ENCODE measurements around the gene NEK10.

The NEK10 gene

DNA sequence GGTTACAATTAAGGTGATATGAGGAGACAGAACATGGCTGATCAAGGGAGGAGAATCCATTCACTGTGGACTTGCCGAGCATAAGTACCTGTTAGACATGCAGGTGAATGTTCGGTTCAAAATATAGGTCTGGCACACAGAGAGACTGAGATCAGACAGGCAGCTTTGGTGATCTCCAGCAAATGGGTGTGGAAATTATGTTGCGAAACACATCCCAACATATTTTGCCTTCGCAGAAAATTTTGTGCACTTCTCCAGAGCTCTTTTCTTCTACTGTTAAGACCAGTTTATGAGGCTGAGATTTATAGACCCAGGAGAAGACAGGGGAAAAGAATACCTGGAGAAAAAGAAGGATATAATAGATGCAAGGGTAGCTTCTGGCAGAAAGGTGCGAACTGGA is 183.2 kb downstream of the NEK10 start:
- no peak for TF ChIP-seq MYC (IDR thresholded peaks at IDR 0.05; ENCODE audit: low read depth, low read length)
- no peak for TF ChIP-seq MAX (IDR thresholded peaks at IDR 0.05; ENCODE audit: low read depth, low read length)
- TF ChIP-seq POLR2A (IDR thresholded peaks at IDR 0.05; ENCODE audit: extremely low read depth, insufficient read length) = no peak
- TF ChIP-seq, protein P1, sequence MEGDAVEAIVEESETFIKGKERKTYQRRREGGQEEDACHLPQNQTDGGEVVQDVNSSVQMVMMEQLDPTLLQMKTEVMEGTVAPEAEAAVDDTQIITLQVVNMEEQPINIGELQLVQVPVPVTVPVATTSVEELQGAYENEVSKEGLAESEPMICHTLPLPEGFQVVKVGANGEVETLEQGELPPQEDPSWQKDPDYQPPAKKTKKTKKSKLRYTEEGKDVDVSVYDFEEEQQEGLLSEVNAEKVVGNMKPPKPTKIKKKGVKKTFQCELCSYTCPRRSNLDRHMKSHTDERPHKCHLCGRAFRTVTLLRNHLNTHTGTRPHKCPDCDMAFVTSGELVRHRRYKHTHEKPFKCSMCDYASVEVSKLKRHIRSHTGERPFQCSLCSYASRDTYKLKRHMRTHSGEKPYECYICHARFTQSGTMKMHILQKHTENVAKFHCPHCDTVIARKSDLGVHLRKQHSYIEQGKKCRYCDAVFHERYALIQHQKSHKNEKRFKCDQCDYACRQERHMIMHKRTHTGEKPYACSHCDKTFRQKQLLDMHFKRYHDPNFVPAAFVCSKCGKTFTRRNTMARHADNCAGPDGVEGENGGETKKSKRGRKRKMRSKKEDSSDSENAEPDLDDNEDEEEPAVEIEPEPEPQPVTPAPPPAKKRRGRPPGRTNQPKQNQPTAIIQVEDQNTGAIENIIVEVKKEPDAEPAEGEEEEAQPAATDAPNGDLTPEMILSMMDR (IDR thresholded peaks at IDR 0.05; ENCODE audit: low read depth, low read length) = no peak
- no peak for DNase-seq (ENCODE audit: low read depth)
- H3K4me3 ChIP-seq (ENCODE audit: low read depth, low read length) = no peak overlapping the region

DNA sequence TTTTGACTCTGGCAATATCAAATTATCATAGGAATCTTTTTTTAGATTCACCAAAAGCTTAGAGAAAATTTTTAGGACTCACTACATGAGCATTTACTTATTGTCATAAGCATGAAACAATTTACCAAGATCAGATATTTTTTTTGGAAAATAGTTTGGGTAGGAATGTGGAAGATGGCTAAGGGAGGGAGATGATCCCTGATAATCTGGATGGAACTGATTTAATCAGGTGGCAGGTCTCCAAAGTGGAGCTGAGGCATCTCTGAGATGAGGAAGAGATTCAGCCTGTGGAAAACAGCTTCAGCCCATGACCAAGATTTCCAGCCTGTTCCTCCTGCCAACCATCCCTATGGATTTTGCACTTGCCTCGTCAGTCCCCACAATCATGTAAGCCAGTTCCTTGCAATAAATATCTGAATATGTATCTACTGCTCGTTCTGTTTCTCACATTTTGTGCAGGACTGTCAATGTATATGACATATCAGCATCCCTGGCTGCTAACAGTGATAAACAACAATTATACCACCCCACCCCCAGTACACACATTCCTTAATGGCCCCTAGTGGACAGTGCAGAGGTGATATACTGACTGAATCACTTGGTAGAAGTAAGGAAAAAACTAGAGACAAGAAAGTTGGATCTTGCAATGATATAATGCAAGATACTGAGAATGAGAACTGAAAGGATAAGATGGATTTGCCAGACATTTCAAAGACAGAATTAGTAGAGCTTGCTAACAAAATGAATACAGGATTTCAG is 183.8 kb downstream of the NEK10 start:
- TF ChIP-seq MAX (IDR thresholded peaks at IDR 0.05; ENCODE audit: low read depth, low read length) (no peak), MYC (IDR thresholded peaks at IDR 0.05; ENCODE audit: low read depth, low read length) (no peak), POLR2A (IDR thresholded peaks at IDR 0.05; ENCODE audit: extremely low read depth, insufficient read length) (no peak)
- TF ChIP-seq, protein P1 (IDR thresholded peaks at IDR 0.05; ENCODE audit: low read depth, low read length) = no peak
- H3K4me3 ChIP-seq (ENCODE audit: low read depth, low read length) = no peak overlapping the region
- no peak for DNase-seq (ENCODE audit: low read depth)

GRCh38 chr3:27184261-27184660 is 184.9 kb downstream of the NEK10 start:
- no peak for DNase-seq (ENCODE audit: low read depth)
- H3K4me3 ChIP-seq (ENCODE audit: low read depth, low read length) = no peak overlapping the region

GRCh38 chr3:27176256-27176655 is 192.9 kb downstream of the NEK10 start:
- no peak for DNase-seq (ENCODE audit: low read depth)
- TF ChIP-seq, protein P1 (IDR thresholded peaks at IDR 0.05; ENCODE audit: low read depth, low read length) = no peak
- TF ChIP-seq MAX (IDR thresholded peaks at IDR 0.05; ENCODE audit: low read depth, low read length) (no peak), POLR2A (IDR thresholded peaks at IDR 0.05; ENCODE audit: extremely low read depth, insufficient read length) (no peak), MYC (IDR thresholded peaks at IDR 0.05; ENCODE audit: low read depth, low read length) (no peak)
- H3K4me3 ChIP-seq (ENCODE audit: low read depth, low read length) = no peak overlapping the region

More at GRCh38 chr3:27184261-27184660, 184.9 kb downstream of the NEK10 start:
- TF ChIP-seq POLR2A (IDR thresholded peaks at IDR 0.05; ENCODE audit: extremely low read depth, insufficient read length) (no peak), MYC (IDR thresholded peaks at IDR 0.05; ENCODE audit: low read depth, low read length) (no peak), MAX (IDR thresholded peaks at IDR 0.05; ENCODE audit: low read depth, low read length) (no peak)
- TF ChIP-seq, protein P1 (IDR thresholded peaks at IDR 0.05; ENCODE audit: low read depth, low read length) = no peak

GRCh38 chr3:27174530-27174929 is 194.7 kb downstream of the NEK10 start:
- no peak overlapping the region for H3K4me3 ChIP-seq (ENCODE audit: low read depth, low read length)
- TF ChIP-seq POLR2A (IDR thresholded peaks at IDR 0.05; ENCODE audit: extremely low read depth, insufficient read length) (no peak), MAX (IDR thresholded peaks at IDR 0.05; ENCODE audit: low read depth, low read length) (no peak), MYC (IDR thresholded peaks at IDR 0.05; ENCODE audit: low read depth, low read length) (no peak)
- TF ChIP-seq, protein P1 (IDR thresholded peaks at IDR 0.05; ENCODE audit: low read depth, low read length) = no peak
- no peak for DNase-seq (ENCODE audit: low read depth)
